GM12878 (cell line): ENCODE measurements around the gene DCTN5. TPM values are rescaled to one million over a fixed set of nuclear protein-coding genes. Genes with fewer than 3 reads are reported as not detected.

ENCODE experiments used
- BACH1 ChIP-seq: fragments of 450-650 bp; IDR thresholded peaks from 2 replicates; pipeline ENCODE4 v1.6.1; 2017; ENCODE audit warnings: mild to moderate bottlenecking, borderline replicate concordance
- BMI1 ChIP-seq: fragments of 450-650 bp; IDR thresholded peaks from 2 replicates; pipeline ENCODE4 v1.6.1; 2016; ENCODE audit warnings: mild to moderate bottlenecking, moderate library complexity, borderline replicate concordance
- CHD4 ChIP-seq: fragments of 200-600 bp; sonication (generic); IDR thresholded peaks from 2 replicates; pipeline ENCODE4 v1.6.1; 2016; ENCODE audit warnings: mild to moderate bottlenecking
- EED ChIP-seq: sonication (generic); IDR thresholded peaks from 2 replicates; pipeline ENCODE4 v1.6.1; 2016; ENCODE audit warnings: antibody characterized with exemption, low read depth
- GABPA ChIP-seq: IDR thresholded peaks from 2 replicates; pipeline ENCODE4 v1.6.1; 2014; ENCODE audit warnings: antibody characterized with exemption, low read depth, mild to moderate bottlenecking, inconsistent platforms
- IKZF1 ChIP-seq: fragments of 450-650 bp; conservative IDR thresholded peaks from 2 replicates; pipeline ENCODE4 v1.6.1; 2017; ENCODE audit warnings: antibody characterized with exemption, mild to moderate bottlenecking
- IKZF2 ChIP-seq, 2 experiments: fragments of 450-650 bp; IDR thresholded peaks; 2 replicates each; pipeline ENCODE4 v1.6.1; 2017; ENCODE audit warnings: mild to moderate bottlenecking in 2 of 2, moderate library complexity in 2 of 2
- JUNB ChIP-seq: IDR thresholded peaks from 2 replicates; pipeline ENCODE4 v1.6.1; 2016; ENCODE audit warnings: antibody characterized with exemption, mild to moderate bottlenecking
- MEF2B ChIP-seq: fragments of 450-650 bp; IDR thresholded peaks from 2 replicates; pipeline ENCODE4 v1.6.1; 2018; ENCODE audit warnings: mild to moderate bottlenecking, moderate library complexity; ENCODE audit not compliant: partially characterized antibody, poor library complexity, severe bottlenecking
- MYB ChIP-seq: fragments of 150-350 bp; IDR thresholded peaks from 2 replicates; pipeline ENCODE4 v1.6.1; 2014; ENCODE audit warnings: mild to moderate bottlenecking, low read depth, low read length, borderline replicate concordance
- NFYB ChIP-seq: IDR thresholded peaks from 2 replicates; pipeline ENCODE4 v1.6.1; 2011; ENCODE audit warnings: low read depth, mild to moderate bottlenecking, low read length, improper control_type of control experiment, moderate library complexity; ENCODE audit not compliant: insufficient read depth
- POLR2A ChIP-seq: IDR thresholded peaks from 2 replicates; pipeline ENCODE4 v1.6.1; 2011; ENCODE audit warnings: low read depth, mild to moderate bottlenecking, low read length
- POLR2AphosphoS5 ChIP-seq: IDR thresholded peaks from 2 replicates; pipeline ENCODE4 v1.6.1; 2011; ENCODE audit warnings: mild to moderate bottlenecking, low read length, inconsistent platforms
- RELA ChIP-seq: fragments of 450-650 bp; IDR thresholded peaks from 2 replicates; pipeline ENCODE4 v1.8.0; 2014; ENCODE audit warnings: borderline replicate concordance; ENCODE audit not compliant: partially characterized antibody
- SIX5 ChIP-seq: IDR thresholded peaks from 2 replicates; pipeline ENCODE4 v1.6.1; 2011; ENCODE audit warnings: mild to moderate bottlenecking, low read depth, low read length, moderate library complexity; ENCODE audit not compliant: severe bottlenecking
- SPI1 ChIP-seq: IDR thresholded peaks from 2 replicates; pipeline ENCODE4 v1.6.1; 2011; ENCODE audit warnings: low read depth, mild to moderate bottlenecking, low read length, moderate library complexity, borderline replicate concordance; ENCODE audit not compliant: insufficient read depth
- SREBF1 ChIP-seq: IDR thresholded peaks from 2 replicates; pipeline ENCODE4 v1.6.1; 2012; ENCODE audit warnings: mild to moderate bottlenecking, low read length
- YBX1 ChIP-seq: fragments of 450-650 bp; IDR thresholded peaks from 2 replicates; pipeline ENCODE4 v1.6.1; 2016; ENCODE audit warnings: antibody characterized with exemption
- ZNF384 ChIP-seq: IDR thresholded peaks from 2 replicates; pipeline ENCODE4 v1.6.1; 2012; ENCODE audit warnings: low read depth, mild to moderate bottlenecking, low read length, improper control_type of control experiment, borderline replicate concordance
- polyA plus RNA-seq, 11 experiments: library from polyadenylated mRNA; depleted of rRNA in 4 of 11; unstranded in 6 of 11; stranded (reverse) in 5 of 11; fragments of >200 nt; fragmentation: Nextera tagmentation in 4 of 11; fragmentation: Illumina TruSeq in 1 of 11; extraction: Ambion mirVana in 4 of 11; extraction: Trizol in 1 of 11; gene quantifications; 1 replicate in 1 of 11; 2 replicates in 10 of 11; pipeline versions ENCODE4 v1.2.1 to v1.2.3, GENCODE V29; 2011 to 2016; ENCODE audit warnings: inconsistent platforms in 2 of 11, missing spikeins in 2 of 11, low read depth in 1 of 11
- total RNA-seq, 4 experiments: library from RNA; depleted of rRNA in 3 of 4; stranded (reverse); fragments of >200 nt in 3 of 4; fragmentation: Illumina TruSeq in 1 of 4; extraction: Trizol in 1 of 4; gene quantifications; 2 replicates each; pipeline versions ENCODE4 v1.2.1 to v1.2.3, GENCODE V29; 2013 to 2021
- TF ChIP-seq, protein P1 (sequence below): IDR thresholded peaks from 2 replicates; pipeline ENCODE4 v1.6.1; 2012; ENCODE audit warnings: low read depth, low read length, improper control_type of control experiment
- TF ChIP-seq, protein P2 (sequence below): IDR thresholded peaks from 2 replicates; pipeline ENCODE4 v1.6.1; 2011; ENCODE audit warnings: borderline replicate concordance, low read depth, mild to moderate bottlenecking, moderate library complexity, mixed read lengths, low read length; ENCODE audit not compliant: insufficient read depth; ENCODE audit errors: extremely low read length
- TF ChIP-seq, protein P3 (sequence below): IDR thresholded peaks from 2 replicates; pipeline ENCODE4 v1.6.1; 2011; ENCODE audit warnings: borderline replicate concordance, low read depth, mild to moderate bottlenecking, moderate library complexity, low read length; ENCODE audit not compliant: insufficient read depth, poor library complexity, severe bottlenecking
- TF ChIP-seq, protein P4 (sequence below): fragments of 450-650 bp; IDR thresholded peaks from 2 replicates; pipeline ENCODE4 v1.6.1; 2016; ENCODE audit warnings: mild to moderate bottlenecking
- TF ChIP-seq, protein P5 (sequence below): fragments of 450-650 bp; IDR thresholded peaks from 2 replicates; pipeline ENCODE4 v1.6.1; 2017; ENCODE audit warnings: antibody characterized with exemption, mild to moderate bottlenecking, moderate library complexity

Gene DCTN5
- total and polyA plus RNA-seq, 10 of the 15 experiments (the other 5 are each of a cell fraction or from before 2014, with no cell fraction given) = 49.1 to 153 (median 81.4) TPM

- TF ChIP-seq, protein P1, sequence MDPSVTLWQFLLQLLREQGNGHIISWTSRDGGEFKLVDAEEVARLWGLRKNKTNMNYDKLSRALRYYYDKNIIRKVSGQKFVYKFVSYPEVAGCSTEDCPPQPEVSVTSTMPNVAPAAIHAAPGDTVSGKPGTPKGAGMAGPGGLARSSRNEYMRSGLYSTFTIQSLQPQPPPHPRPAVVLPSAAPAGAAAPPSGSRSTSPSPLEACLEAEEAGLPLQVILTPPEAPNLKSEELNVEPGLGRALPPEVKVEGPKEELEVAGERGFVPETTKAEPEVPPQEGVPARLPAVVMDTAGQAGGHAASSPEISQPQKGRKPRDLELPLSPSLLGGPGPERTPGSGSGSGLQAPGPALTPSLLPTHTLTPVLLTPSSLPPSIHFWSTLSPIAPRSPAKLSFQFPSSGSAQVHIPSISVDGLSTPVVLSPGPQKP = no peak
- TF ChIP-seq, protein P2, sequence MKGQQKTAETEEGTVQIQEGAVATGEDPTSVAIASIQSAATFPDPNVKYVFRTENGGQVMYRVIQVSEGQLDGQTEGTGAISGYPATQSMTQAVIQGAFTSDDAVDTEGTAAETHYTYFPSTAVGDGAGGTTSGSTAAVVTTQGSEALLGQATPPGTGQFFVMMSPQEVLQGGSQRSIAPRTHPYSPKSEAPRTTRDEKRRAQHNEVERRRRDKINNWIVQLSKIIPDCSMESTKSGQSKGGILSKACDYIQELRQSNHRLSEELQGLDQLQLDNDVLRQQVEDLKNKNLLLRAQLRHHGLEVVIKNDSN = no peak
- TF ChIP-seq IKZF1 = peak; percentile 95
- no peak for TF ChIP-seq YBX1
- TF ChIP-seq, protein P3, sequence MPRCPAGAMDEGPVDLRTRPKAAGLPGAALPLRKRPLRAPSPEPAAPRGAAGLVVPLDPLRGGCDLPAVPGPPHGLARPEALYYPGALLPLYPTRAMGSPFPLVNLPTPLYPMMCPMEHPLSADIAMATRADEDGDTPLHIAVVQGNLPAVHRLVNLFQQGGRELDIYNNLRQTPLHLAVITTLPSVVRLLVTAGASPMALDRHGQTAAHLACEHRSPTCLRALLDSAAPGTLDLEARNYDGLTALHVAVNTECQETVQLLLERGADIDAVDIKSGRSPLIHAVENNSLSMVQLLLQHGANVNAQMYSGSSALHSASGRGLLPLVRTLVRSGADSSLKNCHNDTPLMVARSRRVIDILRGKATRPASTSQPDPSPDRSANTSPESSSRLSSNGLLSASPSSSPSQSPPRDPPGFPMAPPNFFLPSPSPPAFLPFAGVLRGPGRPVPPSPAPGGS = peak; percentile 93
- peak; percentile 100 for TF ChIP-seq JUNB
- no peak for TF ChIP-seq SIX5
- peak; percentile 99 for TF ChIP-seq EED
- no peak for TF ChIP-seq NFYB
- TF ChIP-seq, protein P4, sequence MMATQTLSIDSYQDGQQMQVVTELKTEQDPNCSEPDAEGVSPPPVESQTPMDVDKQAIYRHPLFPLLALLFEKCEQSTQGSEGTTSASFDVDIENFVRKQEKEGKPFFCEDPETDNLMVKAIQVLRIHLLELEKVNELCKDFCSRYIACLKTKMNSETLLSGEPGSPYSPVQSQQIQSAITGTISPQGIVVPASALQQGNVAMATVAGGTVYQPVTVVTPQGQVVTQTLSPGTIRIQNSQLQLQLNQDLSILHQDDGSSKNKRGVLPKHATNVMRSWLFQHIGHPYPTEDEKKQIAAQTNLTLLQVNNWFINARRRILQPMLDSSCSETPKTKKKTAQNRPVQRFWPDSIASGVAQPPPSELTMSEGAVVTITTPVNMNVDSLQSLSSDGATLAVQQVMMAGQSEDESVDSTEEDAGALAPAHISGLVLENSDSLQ = peak; percentile 49
- TF ChIP-seq ZNF384 = no peak
- TF ChIP-seq POLR2AphosphoS5 = no peak
- TF ChIP-seq POLR2A = peak; percentile 37; the same call in 1 of the 2 replicates
- TF ChIP-seq MYB = no peak
- peak; percentile 98 to 99 for TF ChIP-seq IKZF2 (IDR thresholded peaks at IDR 0.05)
- TF ChIP-seq, protein P5, sequence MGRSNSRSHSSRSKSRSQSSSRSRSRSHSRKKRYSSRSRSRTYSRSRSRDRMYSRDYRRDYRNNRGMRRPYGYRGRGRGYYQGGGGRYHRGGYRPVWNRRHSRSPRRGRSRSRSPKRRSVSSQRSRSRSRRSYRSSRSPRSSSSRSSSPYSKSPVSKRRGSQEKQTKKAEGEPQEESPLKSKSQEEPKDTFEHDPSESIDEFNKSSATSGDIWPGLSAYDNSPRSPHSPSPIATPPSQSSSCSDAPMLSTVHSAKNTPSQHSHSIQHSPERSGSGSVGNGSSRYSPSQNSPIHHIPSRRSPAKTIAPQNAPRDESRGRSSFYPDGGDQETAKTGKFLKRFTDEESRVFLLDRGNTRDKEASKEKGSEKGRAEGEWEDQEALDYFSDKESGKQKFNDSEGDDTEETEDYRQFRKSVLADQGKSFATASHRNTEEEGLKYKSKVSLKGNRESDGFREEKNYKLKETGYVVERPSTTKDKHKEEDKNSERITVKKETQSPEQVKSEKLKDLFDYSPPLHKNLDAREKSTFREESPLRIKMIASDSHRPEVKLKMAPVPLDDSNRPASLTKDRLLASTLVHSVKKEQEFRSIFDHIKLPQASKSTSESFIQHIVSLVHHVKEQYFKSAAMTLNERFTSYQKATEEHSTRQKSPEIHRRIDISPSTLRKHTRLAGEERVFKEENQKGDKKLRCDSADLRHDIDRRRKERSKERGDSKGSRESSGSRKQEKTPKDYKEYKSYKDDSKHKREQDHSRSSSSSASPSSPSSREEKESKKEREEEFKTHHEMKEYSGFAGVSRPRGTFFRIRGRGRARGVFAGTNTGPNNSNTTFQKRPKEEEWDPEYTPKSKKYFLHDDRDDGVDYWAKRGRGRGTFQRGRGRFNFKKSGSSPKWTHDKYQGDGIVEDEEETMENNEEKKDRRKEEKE = no peak
- TF ChIP-seq CHD4 = peak; percentile 53; the same call in 1 of the 2 replicates
- TF ChIP-seq BACH1 = peak; percentile 94
- no peak for TF ChIP-seq RELA
- peak; percentile 78 for TF ChIP-seq GABPA
- peak; percentile 83 for TF ChIP-seq MEF2B
- TF ChIP-seq BMI1 = peak; percentile 84
- peak; percentile 59 for TF ChIP-seq SPI1
- TF ChIP-seq SREBF1 = no peak
- TF ChIP-seq, all 136 proteins: peak for 59
These were observed 29.0 kb downstream of the DCTN5 start (continued) for GRCh38 chr16:23670137-23670776.
